ENCODE results near the gene PCGF3. TPM values are rescaled to one million over a fixed set of nuclear protein-coding genes. Genes with fewer than 3 reads are reported as not detected.

The PCGF3 gene
- total and polyA plus RNA-seq, 9 of the 15 experiments (the other 6 are each of a cell fraction or from before 2014, with no cell fraction given) = 2.6 to 46.1 (median 20.3) TPM

- DNase-seq (ENCODE audit: extremely low read depth in 1 of 4, low spot score in 3 of 4) = no peak
- H3K4me1 ChIP-seq (replicated peaks in 1 of 2; ENCODE audit: control insufficient read depth in 2 of 2, insufficient read depth in 2 of 2, low read length in 2 of 2) = peaks cover 12 to 35% of the 10 kb centered on the region in 2 experiments; a peak in 4 of 5 replicates
- H3K4me2 ChIP-seq (ENCODE audit: insufficient read depth, low read length) = no peak overlapping the region
- peaks cover 1% of the 10 kb centered on the region for H3K9me3 ChIP-seq (replicated peaks; ENCODE audit: control insufficient read depth, insufficient read depth, low read depth, low read length)
- WGBS (ENCODE audit: insufficient coverage, low coverage, missing lambda C conversion rate) = 95% methylated on average over 2 of the region's 2 CpGs
- FAIRE-seq = no peak
- H3K4me3 ChIP-seq = no peak overlapping the region
- in situ Hi-C loops (cut with MboI) = no loop called here
- H4K20me1 ChIP-seq (replicated peaks; ENCODE audit: control insufficient read depth, insufficient read depth, low read length) = no peaks in the 10 kb centered on the region; the same call in 1 of the 2 replicates
- H3K9me1 ChIP-seq (ENCODE audit: control insufficient read depth, insufficient read depth, low read length) = no peaks in the 10 kb centered on the region
- ChIA-PET POLR2A (interaction anchor here (0.6 kb wide), 1 partner anchor 181 kb away, joined by 3 read pairs; no protein-coding TSS in a partner anchor), CTCF (ENCODE audit: low intra/inter-chr PET ratio) (no interaction called here)
- H3K27me3 ChIP-seq (ENCODE audit: control insufficient read depth in 2 of 2, insufficient read depth in 2 of 2, low read length in 2 of 2) = no peaks in the 10 kb centered on the region
- no TSS peak for BruUV-seq (replicated peaks)
- no peak for ATAC-seq
- TF ChIP-seq KAT2B (IDR thresholded peaks at IDR 0.05; ENCODE audit: low read depth, low read length) = no peak
- no peak for TF ChIP-seq NR0B1 (IDR thresholded peaks at IDR 0.05; ENCODE audit: partially characterized antibody)
- no peak for TF ChIP-seq ZNF354B (CRISPR knock-in tag; IDR thresholded peaks at IDR 0.05)
- TF ChIP-seq, protein P1, sequence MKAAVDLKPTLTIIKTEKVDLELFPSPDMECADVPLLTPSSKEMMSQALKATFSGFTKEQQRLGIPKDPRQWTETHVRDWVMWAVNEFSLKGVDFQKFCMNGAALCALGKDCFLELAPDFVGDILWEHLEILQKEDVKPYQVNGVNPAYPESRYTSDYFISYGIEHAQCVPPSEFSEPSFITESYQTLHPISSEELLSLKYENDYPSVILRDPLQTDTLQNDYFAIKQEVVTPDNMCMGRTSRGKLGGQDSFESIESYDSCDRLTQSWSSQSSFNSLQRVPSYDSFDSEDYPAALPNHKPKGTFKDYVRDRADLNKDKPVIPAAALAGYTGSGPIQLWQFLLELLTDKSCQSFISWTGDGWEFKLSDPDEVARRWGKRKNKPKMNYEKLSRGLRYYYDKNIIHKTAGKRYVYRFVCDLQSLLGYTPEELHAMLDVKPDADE (conservative IDR thresholded peaks at IDR 0.05; ENCODE audit: control insufficient read depth, low read depth, low read length) = no peak
- no peak for TF ChIP-seq E2F6 (IDR thresholded peaks at IDR 0.05; ENCODE audit: borderline replicate concordance in 1 of 2, extremely low read depth in 1 of 2, insufficient read depth in 1 of 2, insufficient read length in 1 of 2, low read depth in 1 of 2, low read length in 1 of 2, poor library complexity in 1 of 2, severe bottlenecking in 1 of 2)
- no peak for TF ChIP-seq EGR1 (conservative IDR thresholded peaks at IDR 0.05)
- TF ChIP-seq CAMTA2 (CRISPR knock-in tag; conservative IDR thresholded peaks at IDR 0.05) = no peak
- TF ChIP-seq, protein P2, sequence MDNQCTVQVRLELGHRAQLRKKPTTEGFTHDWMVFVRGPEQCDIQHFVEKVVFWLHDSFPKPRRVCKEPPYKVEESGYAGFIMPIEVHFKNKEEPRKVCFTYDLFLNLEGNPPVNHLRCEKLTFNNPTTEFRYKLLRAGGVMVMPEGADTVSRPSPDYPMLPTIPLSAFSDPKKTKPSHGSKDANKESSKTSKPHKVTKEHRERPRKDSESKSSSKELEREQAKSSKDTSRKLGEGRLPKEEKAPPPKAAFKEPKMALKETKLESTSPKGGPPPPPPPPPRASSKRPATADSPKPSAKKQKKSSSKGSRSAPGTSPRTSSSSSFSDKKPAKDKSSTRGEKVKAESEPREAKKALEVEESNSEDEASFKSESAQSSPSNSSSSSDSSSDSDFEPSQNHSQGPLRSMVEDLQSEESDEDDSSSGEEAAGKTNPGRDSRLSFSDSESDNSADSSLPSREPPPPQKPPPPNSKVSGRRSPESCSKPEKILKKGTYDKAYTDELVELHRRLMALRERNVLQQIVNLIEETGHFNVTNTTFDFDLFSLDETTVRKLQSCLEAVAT (IDR thresholded peaks at IDR 0.05) = no peak
- intact Hi-C loops (cut with micrococcal nuclease) = no loop called here
- H3K36me3 ChIP-seq (ENCODE audit: control insufficient read depth, insufficient read depth, low read length) = peaks cover 62% of the 10 kb centered on the region
- peaks cover 70% of the 10 kb centered on the region for H3K79me2 ChIP-seq (ENCODE audit: control insufficient read depth, insufficient read depth, low read length)
- H2AFZ ChIP-seq (ENCODE audit: low read depth, low read length) = no peak overlapping the region
- H3K9ac ChIP-seq (ENCODE audit: insufficient read depth in 1 of 2, low read depth in 2 of 2, low read length in 2 of 2) = peak overlapping the region in 1 of 2 experiments; percentile 14; a peak in 1 of 4 replicates
- no peak overlapping the region for H3K27ac ChIP-seq (ENCODE audit: extremely low read depth, low read depth, low read length)
Observed at GRCh38 chr4:779555-779954, 73.9 kb downstream of the PCGF3 start.

Data from K562 (cell line).